T47D (cell line): ENCODE results near the gene SCMH1.

ENCODE experiments used
- DNase-seq, 2 experiments: peaks; one replicate each; pipeline versions ENCODE4 v3.0.0 to v3.0.0-alpha.2; 2011 to 2012; ENCODE audit warnings: low read depth in 1 of 2, low spot score in 1 of 2
- JUND ChIP-seq: IDR thresholded peaks from 2 replicates; pipeline ENCODE4 v1.6.1; 2012; ENCODE audit warnings: low read depth
- in situ Hi-C: cut with HindIII; loops from 2 replicates; pipeline ENCODE4 v1.10.0; 2016; ENCODE audit warnings: low sequenced_read_pairs, low pct_unique_long_range_greater_than_20kb

The SCMH1 gene

DNA sequence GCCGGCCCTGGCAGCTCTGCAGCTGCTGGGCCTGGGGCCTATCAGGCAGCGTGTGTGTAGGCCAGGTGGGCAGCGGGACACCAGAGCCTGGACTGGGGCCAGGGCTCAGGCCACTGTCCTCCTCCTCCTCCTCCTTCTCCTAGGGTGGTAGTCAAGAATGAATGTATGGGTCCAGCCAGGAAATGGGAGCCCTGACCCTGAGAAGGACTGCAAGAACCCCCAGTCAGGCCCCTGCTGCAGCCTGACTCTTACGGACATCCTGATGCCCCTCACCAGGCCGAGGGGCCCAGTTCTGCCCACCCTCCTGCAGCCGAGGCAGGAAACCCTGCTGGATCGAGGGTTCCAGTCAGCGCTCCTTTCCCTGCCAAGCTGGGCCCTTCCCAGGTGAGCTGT lies 224.1 kb downstream of the SCMH1 start:
- in situ Hi-C loops = no loop called here
- TF ChIP-seq JUND = no peak
- no peak for DNase-seq

DNA sequence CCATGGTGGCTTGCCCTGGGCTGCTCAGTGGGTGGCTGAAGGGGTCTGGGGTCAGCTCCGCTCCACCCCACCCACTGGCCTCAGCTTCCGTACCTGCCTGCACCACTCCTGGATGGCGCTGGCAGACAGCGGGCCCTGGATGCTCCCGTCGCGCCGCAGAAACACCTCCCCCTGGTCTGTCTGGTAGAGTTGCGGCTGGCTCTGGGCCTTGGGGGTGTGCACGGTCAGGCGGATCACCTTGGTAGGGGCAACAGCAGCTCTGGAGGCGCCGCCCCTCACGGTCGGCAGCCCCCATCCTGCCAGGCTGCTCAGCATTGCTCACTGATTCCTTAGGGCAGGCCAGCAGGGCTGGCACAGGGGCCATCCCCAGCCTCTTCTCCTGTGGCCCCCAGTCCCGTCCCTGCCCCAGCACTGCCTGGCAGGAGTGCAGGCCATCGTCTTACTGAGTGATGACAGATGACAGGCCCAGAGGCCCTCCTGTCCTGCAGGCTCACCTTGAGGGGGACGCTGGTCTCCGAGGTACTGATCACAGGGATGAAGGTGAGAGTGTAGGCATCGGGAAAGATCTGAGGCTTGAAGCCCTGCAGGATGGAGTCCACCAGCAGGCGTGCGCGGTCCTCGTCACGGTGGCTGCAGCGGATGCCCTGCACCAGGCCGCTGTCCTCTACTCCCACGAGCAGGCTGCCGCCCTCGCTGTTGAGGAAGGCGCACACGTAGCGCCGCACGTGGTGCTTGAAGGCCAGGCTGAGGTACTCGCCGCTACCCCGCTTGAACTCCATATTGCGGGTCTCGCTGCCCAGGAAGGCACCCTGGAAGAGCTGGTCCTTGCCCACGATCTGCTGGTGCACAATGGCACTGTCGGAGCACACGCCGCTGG lies 224.7 kb downstream of the SCMH1 start:
- no peak for TF ChIP-seq JUND
- in situ Hi-C loops = no loop called here
- no peak for DNase-seq

DNA sequence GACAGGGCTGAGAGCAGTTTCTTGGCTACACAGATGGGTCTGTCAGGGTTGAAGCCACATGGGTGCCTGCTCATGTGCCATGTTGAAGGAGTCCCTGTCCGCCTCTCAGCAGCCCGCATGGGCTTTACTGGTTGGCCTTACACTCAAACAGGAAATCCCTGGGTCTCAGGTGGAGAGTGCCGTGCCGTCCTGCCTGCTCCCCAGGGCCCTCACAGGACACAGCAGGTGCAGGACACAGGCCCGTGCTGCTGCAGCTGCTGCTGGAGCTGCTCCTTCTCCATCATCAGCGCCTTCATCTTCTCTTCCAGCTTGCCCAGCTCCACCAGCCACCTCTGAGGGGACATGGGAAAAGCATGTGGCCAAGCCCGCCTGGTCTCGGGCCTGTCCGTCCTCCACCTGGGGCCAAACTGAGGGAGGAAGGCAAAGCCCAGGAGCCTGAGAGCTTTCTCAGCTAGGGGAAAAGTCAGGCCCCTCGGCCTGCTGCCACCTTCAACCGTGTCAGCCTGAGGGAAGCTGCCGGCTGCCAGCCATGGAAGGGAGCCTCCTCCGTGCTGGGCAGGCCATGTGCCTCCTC lies 226.1 kb downstream of the SCMH1 start:
- DNase-seq = no peak
- TF ChIP-seq JUND = no peak
- in situ Hi-C loops = no loop called here

DNA sequence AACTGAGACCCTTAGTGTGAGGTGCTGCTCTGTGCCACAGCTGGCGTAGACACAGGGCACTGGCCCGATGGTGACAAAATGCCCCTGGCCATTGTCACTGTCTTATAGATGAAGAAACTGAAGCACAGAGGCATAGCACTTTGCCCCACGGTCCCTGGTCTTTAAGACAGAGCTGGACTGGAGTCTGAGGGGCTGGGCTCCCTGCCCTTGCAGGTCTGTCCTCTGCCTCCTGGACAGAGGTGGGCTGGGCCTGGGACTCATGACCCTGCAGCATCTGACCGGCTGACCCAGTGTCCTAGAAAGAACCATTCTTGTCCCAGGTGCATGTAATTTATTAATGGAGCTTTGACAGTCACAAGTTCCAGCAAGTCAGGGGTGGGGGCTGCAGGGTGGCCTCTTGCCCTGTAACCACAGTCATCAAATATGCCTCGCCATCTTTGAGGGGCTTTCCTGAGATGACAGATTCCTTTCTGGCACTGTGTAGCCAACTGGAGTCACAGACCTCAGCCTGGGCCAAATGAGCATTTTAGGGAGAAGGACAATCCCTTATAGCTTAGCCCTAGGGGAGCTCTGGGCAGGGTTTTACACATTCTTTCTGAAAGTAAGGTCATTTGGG lies 226.7 kb downstream of the SCMH1 start:
- TF ChIP-seq JUND = no peak
- in situ Hi-C loops = no loop called here
- no peak for DNase-seq

DNA sequence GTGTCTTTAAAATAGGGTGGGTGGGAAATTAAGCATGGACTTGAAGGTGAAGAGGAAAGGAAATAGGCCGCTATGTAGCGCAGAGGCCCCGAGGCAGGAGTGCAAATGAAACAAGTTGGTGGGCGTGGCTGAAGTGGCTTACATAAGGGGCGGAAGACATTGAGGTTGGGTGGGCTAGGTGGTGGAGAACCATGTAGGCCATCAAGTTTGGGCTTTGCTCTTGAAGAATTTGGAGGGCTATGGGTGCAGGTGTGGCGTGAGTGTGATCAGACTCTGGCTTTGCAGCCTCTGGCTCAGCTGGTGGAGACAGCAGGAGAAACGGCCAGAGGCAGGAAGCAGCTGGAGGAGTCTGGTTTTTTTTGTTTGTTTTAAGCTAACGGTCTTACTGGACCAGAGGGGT lies 227.2 kb downstream of the SCMH1 start:
- DNase-seq = no peak
- in situ Hi-C loops = no loop called here
- no peak for TF ChIP-seq JUND

DNA sequence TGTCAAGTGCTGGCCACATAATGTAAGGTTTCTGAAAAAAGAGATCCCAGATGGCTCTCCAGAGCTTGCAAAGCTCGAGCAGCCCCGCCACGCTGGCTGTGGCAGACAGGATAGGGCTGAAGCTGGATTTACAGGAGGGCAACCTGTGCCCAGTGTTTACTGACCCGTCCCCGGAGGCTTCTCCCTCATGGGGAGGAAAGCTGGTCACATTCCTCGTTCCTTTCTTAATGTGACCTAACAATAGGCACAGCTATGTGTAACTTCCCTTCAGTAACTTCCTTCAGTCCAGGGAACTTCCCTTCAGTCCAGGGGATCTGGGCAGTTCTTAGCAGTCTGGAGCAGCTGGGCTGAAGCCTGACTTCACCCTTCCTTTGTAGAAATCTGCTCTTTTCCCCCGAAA lies 228.3 kb downstream of the SCMH1 start:
- no peak for TF ChIP-seq JUND
- DNase-seq = no peak
- in situ Hi-C loops = no loop called here

DNA sequence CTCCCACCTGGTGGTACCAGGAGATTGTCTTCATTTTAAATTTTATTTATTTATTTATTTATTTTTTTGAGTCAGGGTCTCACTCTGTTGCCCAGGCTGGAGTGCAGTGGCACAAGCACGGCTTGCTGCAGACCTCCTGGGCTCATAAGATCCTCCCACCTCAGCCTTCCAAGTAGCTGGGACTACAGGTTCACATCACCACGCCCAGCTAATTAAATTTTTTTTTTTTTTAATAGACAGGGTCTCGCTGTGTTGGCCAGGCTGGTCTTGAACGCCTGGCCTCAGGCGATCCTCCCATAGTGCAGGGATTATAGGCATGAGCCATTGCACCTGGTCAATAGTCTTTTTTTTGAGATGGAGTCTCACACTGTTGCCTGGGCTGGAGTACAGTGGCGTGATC lies 229.1 kb downstream of the SCMH1 start:
- in situ Hi-C loops = no loop called here
- no peak for TF ChIP-seq JUND
- no peak for DNase-seq

DNA sequence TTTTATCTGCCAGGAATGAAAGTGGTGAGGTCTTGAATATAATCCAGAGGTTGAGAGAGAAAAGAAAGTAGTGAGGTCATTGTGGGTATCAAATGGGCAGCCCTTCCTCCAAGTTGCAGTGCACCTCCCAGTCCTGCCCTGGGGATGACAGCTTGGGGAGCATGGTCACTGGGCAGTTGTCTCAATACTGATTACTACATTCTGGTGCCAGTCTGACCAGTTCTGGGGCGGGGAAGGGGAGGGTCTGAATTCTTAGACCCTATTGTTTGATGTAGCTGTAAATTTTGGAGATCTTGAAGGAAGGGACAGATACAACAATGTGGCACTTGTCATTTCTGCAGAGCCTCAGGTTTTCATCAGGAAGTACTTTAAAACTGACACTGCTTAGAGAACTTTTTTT lies 231.8 kb downstream of the SCMH1 start:
- no peak for DNase-seq
- in situ Hi-C loops = no loop called here
- TF ChIP-seq JUND = no peak

DNA sequence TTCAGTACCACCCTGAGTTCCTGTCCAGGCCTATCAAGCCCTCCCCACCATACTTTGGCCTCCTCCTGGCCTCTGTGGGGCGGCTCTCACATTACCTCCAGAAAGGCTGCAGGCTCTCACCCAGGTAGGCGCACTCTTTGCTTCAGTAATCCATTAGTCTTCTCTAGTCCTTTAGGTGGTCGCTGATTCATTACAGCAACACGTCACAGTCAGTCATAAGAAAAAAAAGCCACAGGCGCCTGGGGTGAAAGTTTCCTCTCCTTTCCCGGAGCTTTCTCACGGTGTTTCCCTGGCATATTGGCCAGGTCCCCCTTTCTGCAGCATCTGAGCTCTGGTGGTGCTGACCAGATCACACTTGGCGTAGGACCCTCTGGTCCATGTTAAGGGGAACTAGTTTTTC lies 232.6 kb downstream of the SCMH1 start:
- no peak for DNase-seq
- TF ChIP-seq JUND = no peak
- in situ Hi-C loops = no loop called here

DNA sequence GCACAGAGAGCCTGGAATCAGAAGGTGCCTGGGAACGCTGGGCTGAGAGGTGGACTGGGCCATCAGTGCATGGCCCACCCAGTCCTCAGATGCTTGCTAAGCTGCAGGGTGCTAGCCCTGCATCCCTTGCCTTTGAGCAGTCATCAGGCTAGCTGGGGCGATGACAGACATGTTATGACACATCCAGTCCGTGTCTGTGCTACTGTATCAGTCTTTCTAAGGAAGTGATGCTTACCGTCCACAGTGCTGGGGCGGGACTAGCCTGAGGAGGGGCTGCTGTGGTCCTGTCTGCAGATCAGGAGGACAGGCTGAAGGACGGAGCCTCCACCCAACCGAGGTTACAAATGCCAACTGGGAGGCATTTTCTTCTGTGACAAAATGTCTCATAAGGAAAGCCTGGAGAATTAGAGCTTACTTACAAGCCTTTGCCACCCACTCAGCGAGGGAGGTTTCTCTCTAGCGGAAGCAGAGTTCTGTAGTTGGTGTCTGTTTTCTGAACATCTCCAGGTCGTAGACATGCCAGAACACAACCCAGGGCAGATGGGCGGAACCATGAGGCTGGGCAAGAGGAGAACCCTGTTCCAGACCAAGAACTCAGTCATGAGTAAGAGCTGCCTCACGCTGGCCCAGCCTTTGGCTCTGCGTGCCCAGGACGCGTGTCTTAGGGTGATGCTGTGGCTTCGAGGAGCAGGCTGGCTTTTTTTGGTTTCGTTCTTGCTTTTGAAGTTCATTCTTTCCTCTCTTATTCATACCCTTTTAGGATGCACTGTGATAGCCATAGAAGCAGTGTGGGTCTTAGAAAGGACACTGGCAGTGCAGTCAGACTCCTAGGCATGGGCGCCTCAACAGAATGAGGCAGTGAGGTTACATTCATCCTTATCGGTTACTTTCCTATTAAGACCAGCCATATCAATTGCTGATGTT lies 234.9 kb downstream of the SCMH1 start:
- in situ Hi-C loops = no loop called here
- no peak for DNase-seq
- TF ChIP-seq JUND = no peak

DNA sequence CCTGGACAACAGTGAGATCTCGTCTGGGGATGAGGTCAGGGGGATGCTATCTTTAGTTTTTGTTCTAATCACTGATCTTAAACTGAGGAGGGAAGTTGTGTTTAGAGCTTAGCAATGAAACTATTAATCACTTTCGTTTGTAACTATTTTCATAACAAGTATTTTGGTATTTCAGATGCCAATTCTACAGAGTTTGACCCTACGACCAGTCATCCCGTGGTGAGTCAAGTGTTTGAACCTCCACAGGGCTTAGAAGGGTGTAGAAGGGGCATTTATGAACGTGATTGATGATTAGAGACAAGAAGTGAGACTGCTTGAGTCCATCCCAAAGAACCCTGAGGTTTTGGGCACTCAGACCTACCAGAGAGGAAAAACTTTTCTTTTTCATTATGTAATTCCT lies 236.2 kb downstream of the SCMH1 start:
- no peak for DNase-seq
- in situ Hi-C loops = no loop called here
- TF ChIP-seq JUND = no peak

DNA sequence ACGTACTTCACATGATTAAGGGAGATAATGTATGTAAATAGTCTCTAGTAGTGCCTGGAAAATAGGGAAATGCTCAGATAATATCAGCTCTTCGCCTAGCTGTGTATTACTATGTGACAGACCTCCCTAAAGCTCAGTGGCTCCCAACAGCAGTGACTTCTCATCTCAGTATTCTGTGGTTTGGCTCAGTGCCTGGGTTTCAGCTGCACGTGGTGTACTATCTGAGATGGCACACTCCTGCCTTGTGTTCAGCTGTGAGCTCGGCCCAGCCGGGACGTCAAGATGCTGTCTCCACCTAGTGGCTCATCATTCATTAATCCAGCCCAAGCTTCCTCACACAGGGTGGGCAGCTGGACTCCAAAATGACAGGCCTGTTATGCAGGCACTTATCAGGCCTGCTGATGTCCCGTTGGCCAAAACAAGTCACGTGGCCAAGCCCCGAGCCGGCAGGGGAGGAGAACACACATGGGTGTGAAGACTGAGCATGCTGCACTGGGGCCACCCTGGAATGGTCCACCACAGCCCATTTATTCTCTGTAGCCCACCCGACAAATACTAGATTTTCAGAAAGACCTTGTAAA lies 238.4 kb downstream of the SCMH1 start:
- in situ Hi-C loops = no loop called here
- TF ChIP-seq JUND = no peak
- DNase-seq = peak in 1 of 2 experiments; percentile 53
